AG04450 (cell line): ENCODE results near the gene MATCAP1. TPM values are rescaled to one million over a fixed set of nuclear protein-coding genes. Genes with fewer than 3 reads are reported as not detected.

Source experiments
- CTCF ChIA-PET: fragments of 300-600, 350-600 bp; formaldehyde crosslinking; extraction: SDS; loops from one replicate; lab custom pipeline; 2022; ENCODE audit warnings: antibody characterized with exemption, inconsistent platforms; lab: Charles Lee
- POLR2A ChIA-PET: fragments of 350-600 bp; formaldehyde crosslinking; extraction: SDS; loops from one replicate; lab custom pipeline; 2021; ENCODE audit warnings: antibody characterized with exemption, inconsistent platforms; lab: Yijun Ruan, JAX
- DNase-seq: peaks from one replicate; pipeline ENCODE4 v3.0.0-alpha.2; 2011; ENCODE audit warnings: low read depth, low spot score
- H3K27ac ChIP-seq: one replicate; pipeline ENCODE4 v1.5.1; 2012; ENCODE audit warnings: low read depth, low read length, control low read depth
- H3K27me3 ChIP-seq: one replicate; pipeline ENCODE4 v1.6.0; 2012; ENCODE audit warnings: low read length; ENCODE audit not compliant: control insufficient read depth, insufficient read depth
- H3K4me3 ChIP-seq: 2 replicates; pipeline ENCODE4 v1.5.1; 2011; ENCODE audit warnings: mild to moderate bottlenecking, low read depth, low read length, control low read depth
- H3K9me3 ChIP-seq: 2 replicates; pipeline ENCODE4 v1.5.1; 2012; ENCODE audit warnings: low read length; ENCODE audit not compliant: control insufficient read depth, insufficient read depth
- polyA plus RNA-seq: library from polyadenylated mRNA; depleted of rRNA; stranded (reverse); fragments of >200 nt; gene quantifications from 2 replicates; pipeline ENCODE4 v1.2.3, GENCODE V29; 2011; rRNA removed
- small RNA-seq: library from RNA; depleted of rRNA; stranded (forward); fragments of <200 nt; gene quantifications from one replicate; pipeline ENCODE3, GENCODE V24; 2012; ENCODE audit warnings: low read depth; ENCODE audit not compliant: insufficient read length
- TF ChIP-seq, protein P1 (sequence below): IDR thresholded peaks from 2 replicates; pipeline ENCODE4 v1.5.1; 2011; ENCODE audit warnings: low read depth, low read length, control low read depth, inconsistent platforms

Gene MATCAP1
- polyA plus RNA-seq, 1 experiment = 13.9 TPM

GRCh38 chr16:67129422-67129821, 54.3 kb downstream of the MATCAP1 start:
- Histone ChIP-seq H3K4me3 (no peak overlapping the region), H3K27me3 (no peaks in the 10 kb centered on the region), H3K27ac (no peak overlapping the region), H3K9me3 (no peaks in the 10 kb centered on the region)
- TF ChIP-seq, protein P1, sequence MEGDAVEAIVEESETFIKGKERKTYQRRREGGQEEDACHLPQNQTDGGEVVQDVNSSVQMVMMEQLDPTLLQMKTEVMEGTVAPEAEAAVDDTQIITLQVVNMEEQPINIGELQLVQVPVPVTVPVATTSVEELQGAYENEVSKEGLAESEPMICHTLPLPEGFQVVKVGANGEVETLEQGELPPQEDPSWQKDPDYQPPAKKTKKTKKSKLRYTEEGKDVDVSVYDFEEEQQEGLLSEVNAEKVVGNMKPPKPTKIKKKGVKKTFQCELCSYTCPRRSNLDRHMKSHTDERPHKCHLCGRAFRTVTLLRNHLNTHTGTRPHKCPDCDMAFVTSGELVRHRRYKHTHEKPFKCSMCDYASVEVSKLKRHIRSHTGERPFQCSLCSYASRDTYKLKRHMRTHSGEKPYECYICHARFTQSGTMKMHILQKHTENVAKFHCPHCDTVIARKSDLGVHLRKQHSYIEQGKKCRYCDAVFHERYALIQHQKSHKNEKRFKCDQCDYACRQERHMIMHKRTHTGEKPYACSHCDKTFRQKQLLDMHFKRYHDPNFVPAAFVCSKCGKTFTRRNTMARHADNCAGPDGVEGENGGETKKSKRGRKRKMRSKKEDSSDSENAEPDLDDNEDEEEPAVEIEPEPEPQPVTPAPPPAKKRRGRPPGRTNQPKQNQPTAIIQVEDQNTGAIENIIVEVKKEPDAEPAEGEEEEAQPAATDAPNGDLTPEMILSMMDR = no peak
- POLR2A ChIA-PET = no interaction called here
- CTCF ChIA-PET = interaction anchor here (1.1 to 2.1 kb wide), 2 partner anchors 26 to 56 kb away, joined by 3 to 6 read pairs; no protein-coding TSS in a partner anchor
- no peak for DNase-seq

- H3K27me3 ChIP-seq = no peaks in the 10 kb centered on the region
- CTCF ChIA-PET = interaction anchor here (1.3 to 2.1 kb wide), 2 partner anchors 26 kb away, joined by 4 to 6 read pairs; no protein-coding TSS in a partner anchor
- H3K4me3 ChIP-seq = no peak overlapping the region
- H3K27ac ChIP-seq = no peak overlapping the region
- DNase-seq = no peak
- TF ChIP-seq, protein P1 = no peak
- no peaks in the 10 kb centered on the region for H3K9me3 ChIP-seq
- POLR2A ChIA-PET = no interaction called here
Measured at GRCh38 chr16:67128887-67129286, 54.9 kb downstream of the MATCAP1 start.

DNA sequence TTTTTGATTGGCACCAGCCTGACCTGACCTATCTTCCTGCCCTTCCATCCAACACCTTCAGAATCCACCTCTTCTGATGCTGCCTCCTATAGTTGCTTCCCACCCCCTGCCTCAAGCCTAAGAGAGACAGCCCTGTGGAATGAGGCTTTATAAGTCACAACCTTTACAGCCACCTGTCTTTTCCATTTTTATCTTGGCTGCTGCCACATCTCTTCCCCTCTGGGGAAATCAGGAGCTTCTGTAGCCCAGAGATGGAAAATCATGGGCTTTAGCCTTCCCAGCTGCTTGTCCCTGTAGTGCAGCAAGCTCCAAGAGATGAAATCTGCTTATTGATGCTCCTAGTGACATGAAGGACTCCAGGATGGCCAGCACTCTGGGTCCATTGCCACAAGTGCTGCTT, 55.3 kb downstream of the MATCAP1 start:
- no peak overlapping the region for H3K27ac ChIP-seq
- CTCF ChIA-PET = interaction anchor here (1.3 kb wide), 1 partner anchor 27 kb away, joined by 4 read pairs; no protein-coding TSS in a partner anchor
- TF ChIP-seq, protein P1 = no peak
- POLR2A ChIA-PET = no interaction called here
- H3K9me3 ChIP-seq = no peaks in the 10 kb centered on the region
- no peak overlapping the region for H3K4me3 ChIP-seq
- DNase-seq = no peak
- H3K27me3 ChIP-seq = no peaks in the 10 kb centered on the region

Small RNAs within 50 kb of the gene (small RNA-seq; reads per million reads assigned to genes)
- 5.6 reads per million, percentile 54 among the genes with 10 or more reads in this experiment for gene MIR328

Other genes with a start within 250 kb of the MATCAP1 start
- 131 and 166 TPM in 2 replicates for gene CIAO2B, start 249.6 kb downstream of the MATCAP1 start, polyA plus RNA-seq
- gene CES2, start 248.4 kb downstream of the MATCAP1 start, polyA plus RNA-seq = 20.7 and 24.9 TPM in 2 replicates
- gene CES3, start 222.7 kb downstream of the MATCAP1 start, polyA plus RNA-seq = 0.06 and 0.12 TPM in 2 replicates
- 2.8 and 3.3 TPM in 2 replicates for gene CES4A, start 195.4 kb downstream of the MATCAP1 start, polyA plus RNA-seq
- gene CBFB, start 154.8 kb downstream of the MATCAP1 start, polyA plus RNA-seq = 35.9 and 46.1 TPM in 2 replicates
- 24.6 and 26.1 TPM in 2 replicates for gene PHAF1, start 74.0 kb downstream of the MATCAP1 start, polyA plus RNA-seq
- gene B3GNT9, start 33.0 kb downstream of the MATCAP1 start, polyA plus RNA-seq = 18.6 and 25.6 TPM in 2 replicates
- gene TRADD, start 24.1 kb downstream of the MATCAP1 start, polyA plus RNA-seq = 9.4 and 10.9 TPM in 2 replicates
- 2.7 and 3.2 TPM in 2 replicates for gene FBXL8, start 24.0 kb downstream of the MATCAP1 start, polyA plus RNA-seq
- 0.82 and 1.0 TPM in 2 replicates for gene HSF4, start 19.2 kb downstream of the MATCAP1 start, polyA plus RNA-seq
- 8.2 and 10.7 TPM in 2 replicates for gene NOL3, start 13.4 kb downstream of the MATCAP1 start, polyA plus RNA-seq
- gene EXOC3L1, start 6.2 kb upstream of the MATCAP1 start, polyA plus RNA-seq = not detected in 2 replicates
- 50.0 and 57.9 TPM in 2 replicates for gene E2F4, start 8.2 kb upstream of the MATCAP1 start, polyA plus RNA-seq
- gene ELMO3, start 15.2 kb upstream of the MATCAP1 start, polyA plus RNA-seq = 0.57 and 0.74 TPM in 2 replicates
- 38.5 and 46.8 TPM in 2 replicates for gene TMEM208, start 43.2 kb upstream of the MATCAP1 start, polyA plus RNA-seq
- 21.2 and 25.4 TPM in 2 replicates for gene FHOD1, start 63.5 kb upstream of the MATCAP1 start, polyA plus RNA-seq
- 2.4 and 3.1 TPM in 2 replicates for gene SLC9A5, start 65.0 kb upstream of the MATCAP1 start, polyA plus RNA-seq
- 17.2 and 23.3 TPM in 2 replicates for gene PLEKHG4, start 95.6 kb upstream of the MATCAP1 start, polyA plus RNA-seq
- gene KCTD19, start 142.8 kb upstream of the MATCAP1 start, polyA plus RNA-seq = 0.21 and 0.25 TPM in 2 replicates
- gene LRRC36, start 142.9 kb upstream of the MATCAP1 start, polyA plus RNA-seq = 0.21 and 0.41 TPM in 2 replicates
- gene TPPP3, start 209.5 kb upstream of the MATCAP1 start, polyA plus RNA-seq = 1.5 TPM in 2 replicates
- gene ZDHHC1, start 232.5 kb upstream of the MATCAP1 start, polyA plus RNA-seq = 1.9 and 2.7 TPM in 2 replicates
- 0.07 TPM in 1 of 2 replicates, not detected in the other for gene HSD11B2, start 247.2 kb upstream of the MATCAP1 start, polyA plus RNA-seq